Skeletal muscle tissue (tissue), 4 donors: Measurements from ENCODE around the gene VAC14. TPM values are rescaled to one million over a fixed set of nuclear protein-coding genes. Genes with fewer than 3 reads are reported as not detected.
A peak's percentile ranks its signal among the peaks of the same experiment; 100 is the strongest.

Experiments
- H3K27ac ChIP-seq: one replicate; pipeline ENCODE4 v1.7.0; 2013; ENCODE audit warnings: mild to moderate bottlenecking, low read depth, low read length, inconsistent platforms
- H3K27me3 ChIP-seq, 3 donors: one replicate each; pipeline ENCODE4 v1.7.0; 2013; ENCODE audit warnings: low read length in 3 of 3; ENCODE audit not compliant: control insufficient read depth in 3 of 3, insufficient read depth in 3 of 3
- H3K36me3 ChIP-seq, 3 donors: one replicate each; pipeline ENCODE4 v1.7.0; 2013; ENCODE audit warnings: low read length in 3 of 3; ENCODE audit not compliant: control insufficient read depth in 3 of 3, insufficient read depth in 3 of 3
- H3K4me1 ChIP-seq, 3 donors: one replicate each; pipeline ENCODE4 v1.7.0; 2013; ENCODE audit warnings: low read length in 3 of 3, mild to moderate bottlenecking in 3 of 3; ENCODE audit not compliant: control insufficient read depth in 3 of 3, insufficient read depth in 3 of 3
- H3K4me3 ChIP-seq, 3 donors: one replicate each; pipeline ENCODE4 v1.7.0; 2013; ENCODE audit warnings: low read length in 3 of 3
- H3K9ac ChIP-seq, 3 donors: one replicate each; pipeline ENCODE4 v1.7.0; 2013; ENCODE audit warnings: low read length in 3 of 3, mild to moderate bottlenecking in 3 of 3, moderate library complexity in 2 of 3, low read depth in 1 of 3
- H3K9me3 ChIP-seq, 3 donors: one replicate each; pipeline ENCODE4 v1.7.0; 2013; ENCODE audit warnings: low read length in 3 of 3; ENCODE audit not compliant: control insufficient read depth in 3 of 3
- total RNA-seq: library from RNA; depleted of rRNA; stranded (reverse); fragments of >200 nt; gene quantifications from one replicate; pipeline ENCODE4 v1.2.3, GENCODE V29; 2014
- donor health status: Osteomylitis.

The VAC14 gene
- total RNA-seq, 1 donor from 2014 or later = 15.1 TPM

DNA sequence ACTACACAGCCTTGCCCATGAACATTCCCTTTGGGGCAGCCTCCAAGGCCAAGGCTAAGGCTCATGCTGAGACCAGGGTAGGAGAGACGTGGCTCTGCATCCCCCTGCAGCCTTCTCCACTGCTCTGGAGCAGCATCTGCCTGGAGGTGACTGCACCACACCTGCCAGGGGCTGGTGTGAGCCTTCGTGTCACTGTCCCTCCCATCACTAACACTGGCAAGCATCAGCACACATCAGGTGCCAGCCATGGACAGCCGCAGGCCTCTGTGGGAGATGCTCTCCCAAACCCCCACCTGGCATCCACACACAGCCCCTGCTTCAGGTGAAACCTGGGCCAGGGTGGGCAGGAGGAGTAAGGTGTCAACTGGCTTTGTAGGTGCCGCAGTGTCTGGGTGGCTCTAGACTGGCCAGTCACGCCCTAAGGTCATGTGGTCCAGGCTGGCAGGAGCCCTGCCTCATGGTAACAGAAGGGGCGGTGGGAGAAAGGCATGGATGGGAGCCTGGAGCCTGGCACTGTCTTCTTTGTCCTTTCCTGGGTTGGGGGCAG, 97.0 kb downstream of the VAC14 start:
- H3K4me3 ChIP-seq = no peak overlapping the region
- H3K27ac ChIP-seq = peak overlapping the region; percentile 90
- peaks cover 58 to 80% (median 73%) of the 10 kb centered on the region in 3 donors for H3K4me1 ChIP-seq
- no peaks in the 10 kb centered on the region for H3K27me3 ChIP-seq
- H3K9ac ChIP-seq = peak overlapping the region; percentile 23 to 65 (median 60)
- no peaks in the 10 kb centered on the region for H3K9me3 ChIP-seq
- no peaks in the 10 kb centered on the region for H3K36me3 ChIP-seq

DNA sequence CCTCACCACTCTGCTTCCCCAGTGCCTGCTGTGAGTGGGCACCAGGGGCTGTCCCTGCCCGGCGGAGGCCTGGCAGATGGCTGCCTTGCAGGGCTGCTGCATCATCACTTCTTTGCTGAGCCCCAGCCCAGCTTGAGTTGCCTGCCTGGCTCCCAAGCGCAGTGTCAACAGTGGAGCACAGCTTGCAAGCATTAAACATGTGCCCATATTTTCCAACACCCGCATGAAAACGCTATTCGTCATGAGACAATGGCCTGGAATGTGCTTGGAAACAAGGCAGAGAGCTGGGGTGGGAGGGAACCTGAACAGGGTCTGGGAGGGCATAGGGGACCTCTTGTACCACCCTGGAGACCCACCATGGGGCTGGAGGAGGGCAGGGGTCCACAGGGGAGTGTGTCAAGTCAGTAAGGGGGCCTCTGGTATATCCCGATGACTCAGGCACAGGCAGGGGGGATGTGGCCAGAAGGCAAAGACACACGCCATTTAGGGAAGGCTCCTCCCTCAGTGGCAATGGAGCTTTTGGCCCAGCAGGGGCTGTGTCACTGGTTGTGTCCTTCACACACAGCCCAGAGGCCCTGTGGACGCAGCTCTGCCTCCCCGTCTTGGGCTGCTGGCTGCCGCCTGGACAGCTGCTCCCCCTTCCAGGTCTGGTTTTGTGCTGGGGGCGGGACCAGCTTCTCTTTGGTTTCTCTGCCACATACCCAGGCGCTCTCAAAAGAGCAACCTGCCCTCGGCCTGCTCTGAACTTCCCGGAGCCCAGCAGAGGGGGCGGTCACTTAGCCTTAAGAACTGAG, 97.7 kb downstream of the VAC14 start:
- Histone ChIP-seq H3K36me3 (no peaks in the 10 kb centered on the region), H3K9me3 (no peaks in the 10 kb centered on the region), H3K9ac (peak overlapping the region; percentile 45 to 65 (median 60)), H3K27ac (peak overlapping the region; percentile 90), H3K4me1 (peaks cover 63 to 87% (median 79%) of the 10 kb centered on the region in 3 donors), H3K4me3 (no peak overlapping the region), H3K27me3 (no peaks in the 10 kb centered on the region)

DNA sequence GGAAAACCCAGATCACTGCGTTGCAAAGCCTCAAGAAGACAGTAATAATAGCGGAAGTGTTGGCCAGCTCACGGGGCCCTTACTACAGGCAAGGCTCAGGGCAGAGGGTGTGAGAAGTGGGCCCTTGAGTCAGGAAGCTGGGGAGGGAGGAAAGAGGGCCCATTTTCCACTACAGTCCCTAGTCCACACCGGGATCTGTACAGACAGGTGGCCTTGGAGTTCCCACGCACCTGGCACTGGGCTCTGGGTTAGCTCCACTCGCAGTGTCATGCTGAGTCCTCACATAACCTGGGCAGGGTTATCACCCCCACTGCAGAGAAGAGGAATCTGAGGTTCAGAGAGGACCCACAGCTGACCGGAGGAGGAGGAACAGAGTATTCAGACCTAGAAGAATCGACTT, 98.3 kb downstream of the VAC14 start:
- peaks cover 68 to 93% (median 83%) of the 10 kb centered on the region in 3 donors for H3K4me1 ChIP-seq
- H3K9me3 ChIP-seq = no peaks in the 10 kb centered on the region
- H3K27ac ChIP-seq = peak overlapping the region; percentile 90
- H3K9ac ChIP-seq = peak overlapping the region; percentile 2 to 60 (median 45)
- no peaks in the 10 kb centered on the region for H3K36me3 ChIP-seq
- H3K27me3 ChIP-seq = no peaks in the 10 kb centered on the region
- no peak overlapping the region for H3K4me3 ChIP-seq

DNA sequence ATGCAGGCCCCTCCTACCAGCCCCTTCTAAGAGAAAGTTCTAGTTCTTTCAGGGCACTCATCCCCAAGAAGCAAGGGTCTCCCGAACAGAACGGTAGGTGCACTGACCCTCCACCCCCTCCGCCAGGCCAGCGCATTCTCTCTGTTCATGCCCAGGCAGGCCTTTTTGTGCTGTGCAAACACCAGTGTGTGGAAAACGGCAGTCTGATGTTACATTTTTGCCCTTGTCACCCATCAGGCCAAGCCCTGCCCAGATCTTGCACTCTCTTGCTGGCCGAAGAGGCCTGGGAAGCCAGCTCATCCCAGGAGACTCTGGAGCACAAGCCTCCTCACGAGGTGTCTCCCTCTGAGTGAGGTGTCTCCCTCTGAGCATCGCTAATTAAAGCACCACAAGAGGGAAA, 99.0 kb downstream of the VAC14 start:
- Histone ChIP-seq H3K4me3 (no peak overlapping the region), H3K4me1 (peaks cover 69 to 99% (median 84%) of the 10 kb centered on the region in 3 donors), H3K9ac (no peak overlapping the region), H3K36me3 (no peaks in the 10 kb centered on the region), H3K9me3 (no peaks in the 10 kb centered on the region), H3K27me3 (no peaks in the 10 kb centered on the region), H3K27ac (peak overlapping the region; percentile 90)

DNA sequence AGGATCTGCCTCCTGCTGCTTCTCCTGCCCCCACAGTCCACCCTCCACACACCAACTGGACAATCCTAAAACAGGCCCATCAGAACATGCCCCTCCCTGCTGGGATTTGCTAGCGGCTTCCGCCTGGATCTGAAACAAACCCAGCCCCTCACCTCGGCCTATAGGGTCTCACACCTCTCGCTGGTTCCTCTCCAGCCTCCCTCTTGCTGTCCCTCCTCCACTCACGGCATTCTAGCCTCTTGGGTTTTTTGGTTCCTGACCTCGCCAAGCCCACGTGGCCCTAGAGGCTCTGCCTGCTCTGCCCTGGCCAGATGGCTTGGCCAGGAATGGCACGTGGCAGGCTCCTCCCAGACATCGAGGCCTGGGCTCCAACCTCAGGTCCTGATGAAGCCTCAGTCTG, 99.4 kb downstream of the VAC14 start:
- no peaks in the 10 kb centered on the region for H3K9me3 ChIP-seq
- no peak overlapping the region for H3K9ac ChIP-seq
- peak overlapping the region; percentile 90 for H3K27ac ChIP-seq
- H3K27me3 ChIP-seq = no peaks in the 10 kb centered on the region
- no peak overlapping the region for H3K4me3 ChIP-seq
- no peaks in the 10 kb centered on the region for H3K36me3 ChIP-seq
- H3K4me1 ChIP-seq = peaks cover 68 to 99% (median 85%) of the 10 kb centered on the region in 3 donors

DNA sequence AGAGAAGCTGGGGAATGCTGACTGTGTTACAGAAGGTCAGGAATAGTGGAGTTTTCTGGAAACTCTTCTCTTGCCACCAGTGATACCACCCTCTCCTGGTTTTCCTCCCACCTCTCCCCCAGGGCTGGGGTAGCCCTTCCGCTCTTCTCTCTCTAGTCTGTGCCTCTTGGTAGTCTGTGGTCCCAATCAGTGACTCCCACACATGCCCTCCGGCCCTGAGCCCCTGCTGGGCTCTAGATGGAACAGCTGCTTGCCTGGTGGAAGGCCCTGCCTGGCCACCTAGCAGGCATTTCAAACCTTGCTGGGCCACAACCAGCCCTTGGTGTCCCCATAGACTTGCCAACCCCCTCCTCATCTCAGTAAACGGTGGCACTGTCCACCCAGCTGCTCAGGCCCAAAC, 99.9 kb downstream of the VAC14 start:
- Histone ChIP-seq H3K36me3 (no peaks in the 10 kb centered on the region), H3K27ac (peak overlapping the region; percentile 90), H3K27me3 (no peaks in the 10 kb centered on the region), H3K4me1 (peaks cover 72 to 99% (median 87%) of the 10 kb centered on the region in 3 donors), H3K9me3 (no peaks in the 10 kb centered on the region), H3K4me3 (no peak overlapping the region), H3K9ac (peak overlapping the region in 2 of 3 donors; percentile 33 to 62)

DNA sequence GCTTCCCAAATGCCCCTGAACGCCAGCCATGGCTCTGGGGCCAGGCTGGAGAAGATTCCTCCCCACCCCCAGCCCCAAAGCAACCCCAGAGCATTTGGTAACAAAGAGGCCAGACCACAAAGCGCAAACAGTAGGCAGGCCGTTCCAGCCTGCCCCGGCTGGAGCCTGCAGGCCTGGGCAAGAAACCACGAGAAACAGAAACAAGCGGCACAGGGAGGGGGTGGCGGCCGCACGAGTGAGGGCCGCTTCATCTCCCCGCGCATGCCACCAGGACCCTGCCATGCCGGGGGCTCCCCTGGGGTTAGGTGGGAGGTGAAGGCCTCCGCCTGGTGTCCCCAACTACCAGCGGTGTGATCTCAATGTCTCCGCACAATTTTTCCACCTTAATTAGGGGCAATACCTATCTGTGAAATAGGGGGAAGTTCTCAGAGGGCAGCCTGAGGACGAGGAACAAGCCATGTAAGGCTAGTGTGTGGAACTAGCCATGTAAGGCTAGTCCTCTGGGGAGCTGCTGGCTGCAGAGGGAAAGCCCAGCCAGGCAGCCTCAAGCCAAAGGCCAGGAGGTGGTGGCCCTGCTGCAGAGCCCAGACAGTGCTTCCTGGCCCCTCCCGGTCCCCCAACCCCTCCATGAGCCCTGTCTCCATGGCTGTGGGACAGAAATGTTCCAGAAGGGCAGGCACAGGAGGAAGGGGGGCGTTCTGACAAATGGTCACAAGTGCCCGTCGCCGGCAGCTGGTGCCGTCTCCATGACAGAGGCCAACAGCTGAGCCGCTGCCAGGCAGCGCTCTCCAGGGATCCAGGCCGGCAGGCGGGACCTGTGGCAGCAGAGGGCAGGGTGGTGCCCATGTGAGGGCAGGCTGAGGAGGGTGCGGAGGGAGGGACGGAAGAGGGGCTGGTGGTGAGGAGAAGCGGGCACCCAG, 100.6 kb downstream of the VAC14 start:
- Histone ChIP-seq H3K36me3 (no peaks in the 10 kb centered on the region), H3K9ac (peak overlapping the region; percentile 58 to 62 (median 61)), H3K4me1 (peaks cover 79 to 100% (median 94%) of the 10 kb centered on the region in 3 donors)

DNA sequence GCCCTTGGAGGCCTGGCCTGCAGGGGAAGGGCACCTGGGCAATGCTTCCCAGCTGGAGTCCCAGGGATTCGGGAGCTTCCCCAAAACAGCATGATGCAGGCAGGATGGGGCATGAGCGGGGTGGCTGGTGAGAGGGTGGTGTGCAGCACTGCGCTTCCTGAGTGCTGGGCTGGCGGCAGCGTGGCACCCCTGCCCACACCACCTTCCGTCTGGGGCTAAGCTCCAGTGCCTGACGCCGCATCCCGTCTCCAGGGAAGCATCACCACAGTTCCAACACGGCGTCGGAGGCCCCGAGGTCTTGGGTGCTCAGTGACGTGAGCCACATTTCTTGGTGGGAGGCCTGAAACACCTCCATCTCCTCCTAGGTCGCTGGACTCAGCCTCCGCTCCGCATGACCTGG, 101.3 kb downstream of the VAC14 start:
- Histone ChIP-seq H3K4me1 (peaks cover 86 to 100% (median 98%) of the 10 kb centered on the region in 3 donors), H3K27ac (peak overlapping the region; percentile 90), H3K9me3 (no peaks in the 10 kb centered on the region), H3K4me3 (no peak overlapping the region), H3K36me3 (no peaks in the 10 kb centered on the region), H3K9ac (peak overlapping the region; percentile 3 to 58 (median 21)), H3K27me3 (no peaks in the 10 kb centered on the region)

More for the DNA sequence above, 100.6 kb downstream of the VAC14 start:
- no peak overlapping the region for H3K4me3 ChIP-seq
- no peaks in the 10 kb centered on the region for H3K9me3 ChIP-seq
- H3K27me3 ChIP-seq = no peaks in the 10 kb centered on the region
- H3K27ac ChIP-seq = peak overlapping the region; percentile 90

DNA sequence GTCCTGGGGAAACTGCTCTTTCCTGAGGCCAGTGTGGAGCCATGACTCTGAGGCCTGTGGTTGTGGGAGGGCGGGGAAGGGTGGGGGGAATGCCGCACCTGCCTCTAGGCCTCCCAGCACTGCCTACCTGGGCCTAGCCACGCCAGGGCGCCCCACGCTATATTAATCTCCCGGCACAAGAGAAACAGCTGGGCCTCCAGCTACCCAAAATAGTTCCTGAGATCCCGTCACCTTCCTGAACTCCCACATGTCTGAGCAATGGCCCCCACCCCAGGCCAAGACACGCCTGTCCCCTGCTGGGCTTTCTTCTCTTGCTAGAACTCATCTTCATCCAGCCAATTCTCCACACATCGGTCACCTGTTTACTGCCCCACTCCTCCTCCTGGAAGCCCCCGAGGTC, 102.1 kb downstream of the VAC14 start:
- H3K4me1 ChIP-seq = peaks cover 91 to 100% (median 98%) of the 10 kb centered on the region in 3 donors
- peak overlapping the region; percentile 22 for H3K27ac ChIP-seq
- H3K36me3 ChIP-seq = no peaks in the 10 kb centered on the region
- no peaks in the 10 kb centered on the region for H3K27me3 ChIP-seq
- no peak overlapping the region for H3K9ac ChIP-seq
- H3K9me3 ChIP-seq = no peaks in the 10 kb centered on the region
- H3K4me3 ChIP-seq = no peak overlapping the region
